Stimulated activated CD8-positive, alpha-beta memory T cell treated with anti-CD3 and anti-CD28 coated beads, Interleukin-2, amount 100 ng/mL, for 1 hour (primary cell): ENCODE measurements around the gene UHMK1.

Experiments used
- DNase-seq, 2 donors: peaks; one replicate each; pipeline ENCODE4 v3.0.0-alpha.2; 2020; ENCODE audit warnings: low read depth in 2 of 2

UHMK1 gene

DNA sequence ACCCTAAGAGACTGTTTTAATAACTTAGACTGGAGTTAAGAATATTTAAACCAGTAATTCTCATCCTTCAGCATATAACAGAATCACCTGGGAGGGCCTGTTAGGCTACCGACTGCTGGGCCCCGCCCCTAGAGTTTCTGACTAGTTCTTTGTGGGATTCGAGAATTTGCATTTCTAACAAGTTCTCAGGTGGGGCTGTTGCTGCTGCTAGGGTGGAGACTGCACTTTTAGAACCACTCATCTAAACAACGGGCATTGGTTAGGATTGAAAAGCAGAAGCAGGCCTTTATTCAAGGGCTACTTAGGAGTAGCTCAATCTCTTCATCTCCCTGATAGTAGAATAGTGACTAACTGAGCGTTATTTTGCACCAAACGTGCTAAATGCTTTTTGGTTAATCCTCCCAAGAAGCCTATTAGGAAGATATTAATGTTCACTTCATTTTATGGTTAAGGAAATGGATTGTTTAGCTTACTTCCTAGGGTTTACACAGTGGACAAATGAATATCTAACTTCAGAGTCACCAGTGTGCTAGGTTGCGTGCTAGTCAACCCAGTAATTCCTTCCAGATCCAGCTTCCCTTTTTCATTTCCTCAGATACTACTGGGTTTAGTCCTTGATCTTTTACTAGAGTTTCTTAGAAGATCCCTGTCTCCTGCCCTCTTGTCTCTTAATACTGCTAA, 32.8 kb downstream of the UHMK1 start:
- DNase-seq = no peak

DNA sequence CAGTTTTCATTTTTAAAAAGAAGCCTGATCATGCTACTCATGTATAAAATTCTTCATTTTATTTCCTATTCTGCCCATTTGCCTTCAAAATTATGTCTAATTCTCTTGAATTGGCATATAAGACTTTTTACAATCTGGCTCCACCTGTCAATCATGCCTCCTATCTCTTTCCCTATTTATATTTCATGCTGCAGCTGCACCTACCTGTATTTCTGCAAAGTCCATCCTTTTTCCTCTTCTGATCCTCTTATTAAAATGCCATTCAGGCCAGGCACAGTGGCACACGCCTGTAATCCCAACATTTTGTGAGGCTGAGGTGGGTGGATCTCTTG, 33.3 kb downstream of the UHMK1 start:
- no peak for DNase-seq

DNA sequence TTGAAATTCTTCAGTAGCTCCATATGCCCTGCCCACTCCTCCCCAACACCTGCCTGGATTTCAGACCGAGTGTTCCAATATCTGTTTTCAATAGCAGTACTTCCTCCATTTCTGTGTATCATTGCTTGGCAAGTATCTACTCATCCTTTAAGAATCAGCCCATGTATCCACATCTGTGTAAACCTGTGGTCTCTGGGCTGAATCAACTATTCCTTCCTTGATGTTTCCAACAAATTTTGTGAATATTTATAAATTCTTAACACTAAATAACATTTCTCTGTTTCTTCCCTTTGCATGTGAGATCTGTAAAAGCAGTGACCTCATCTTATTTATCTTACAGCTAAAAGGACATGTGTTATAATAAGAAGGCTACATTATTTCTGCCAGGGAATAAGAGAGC, 37.9 kb downstream of the UHMK1 start:
- DNase-seq = no peak

DNA sequence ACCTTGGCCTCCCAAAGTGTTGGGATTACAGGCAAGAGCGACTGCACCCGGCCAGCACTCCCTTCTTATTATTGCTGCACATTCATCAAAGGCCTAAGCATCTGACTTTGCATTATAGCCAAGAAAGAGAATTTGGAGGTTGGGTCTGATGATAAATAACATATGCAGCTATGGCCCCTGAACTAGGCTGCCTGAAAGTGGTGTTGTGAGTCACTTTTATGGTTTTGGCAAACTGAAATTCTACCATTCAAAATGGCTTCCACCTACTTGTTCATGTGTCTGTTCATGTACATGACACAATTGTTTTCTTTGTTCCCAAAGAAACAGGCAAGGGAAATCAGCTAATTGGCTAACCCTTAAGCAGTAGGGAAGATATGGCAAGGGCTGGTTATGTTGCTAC, 38.9 kb downstream of the UHMK1 start:
- no peak for DNase-seq

DNA sequence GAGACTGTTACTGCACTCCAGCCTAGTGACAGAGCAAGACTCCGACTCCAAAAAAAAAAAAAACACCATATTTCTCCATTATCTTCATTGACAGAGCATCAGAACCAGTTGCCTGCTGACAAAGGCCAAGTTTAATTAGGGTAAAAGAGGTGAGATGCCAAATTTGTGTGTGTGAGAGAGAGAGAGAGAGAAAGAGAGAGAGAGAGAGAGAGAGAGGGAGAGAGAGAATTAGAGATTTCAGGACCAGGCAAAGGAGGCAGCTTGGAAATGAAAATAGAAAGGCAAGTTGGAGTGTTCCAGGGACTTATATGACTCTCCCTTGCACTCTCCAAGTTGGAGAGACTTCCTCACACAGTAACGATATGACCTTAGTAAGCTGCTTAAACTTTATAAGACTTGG, 39.6 kb downstream of the UHMK1 start:
- no peak for DNase-seq

DNA sequence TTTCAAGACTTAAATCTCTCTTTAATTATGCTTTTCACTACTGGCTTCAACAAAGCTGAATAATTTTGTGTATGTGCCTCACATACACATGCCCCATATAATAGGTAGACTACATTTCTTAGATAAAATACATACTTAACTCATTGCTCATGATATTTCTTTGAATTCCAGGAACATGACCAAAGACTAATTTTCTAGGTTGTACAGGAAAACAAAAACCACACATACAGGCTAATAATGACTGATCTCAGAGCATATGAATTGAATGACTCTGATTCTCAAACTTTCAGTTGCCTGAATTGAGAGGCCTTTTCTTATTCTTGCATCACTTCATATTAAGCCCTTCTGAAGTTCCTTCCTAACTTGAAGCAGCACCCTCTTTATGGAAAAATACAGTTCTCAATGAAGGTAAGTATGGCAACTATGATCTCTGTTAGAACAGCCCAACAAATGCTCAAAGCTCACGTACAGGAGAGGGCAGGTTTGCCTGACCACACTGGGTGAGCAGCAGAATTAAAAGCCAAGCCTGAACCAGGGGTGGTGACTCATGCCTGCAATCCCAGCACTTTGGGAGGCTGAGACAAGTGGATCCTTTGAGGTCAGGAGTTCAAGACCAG, 41.3 kb downstream of the UHMK1 start:
- DNase-seq = no peak

DNA sequence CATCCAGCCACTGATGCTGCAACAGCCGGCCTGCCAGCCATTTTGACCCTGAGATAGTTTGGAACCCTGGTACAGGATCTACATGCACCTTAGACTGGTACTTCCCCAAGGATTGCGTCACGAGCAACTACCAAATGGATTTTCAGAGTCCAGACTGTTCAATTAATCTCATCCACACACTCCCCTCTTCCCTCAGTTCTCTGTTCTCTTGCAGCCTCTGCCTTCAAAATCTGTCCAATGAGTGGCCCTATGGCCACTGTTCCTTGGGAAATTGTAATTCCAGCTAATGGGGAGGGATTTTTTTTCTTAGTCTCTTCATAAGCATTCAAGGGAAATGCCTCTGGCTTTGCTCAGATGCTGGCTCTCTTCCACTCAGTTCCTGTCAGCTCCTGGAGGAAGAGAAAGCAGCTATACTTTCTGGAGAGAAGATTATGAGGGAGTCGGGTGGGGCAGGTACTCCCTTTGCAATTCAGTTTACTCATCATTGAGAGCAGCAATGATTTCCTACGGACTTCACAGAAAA, 44.1 kb downstream of the UHMK1 start:
- no peak for DNase-seq

DNA sequence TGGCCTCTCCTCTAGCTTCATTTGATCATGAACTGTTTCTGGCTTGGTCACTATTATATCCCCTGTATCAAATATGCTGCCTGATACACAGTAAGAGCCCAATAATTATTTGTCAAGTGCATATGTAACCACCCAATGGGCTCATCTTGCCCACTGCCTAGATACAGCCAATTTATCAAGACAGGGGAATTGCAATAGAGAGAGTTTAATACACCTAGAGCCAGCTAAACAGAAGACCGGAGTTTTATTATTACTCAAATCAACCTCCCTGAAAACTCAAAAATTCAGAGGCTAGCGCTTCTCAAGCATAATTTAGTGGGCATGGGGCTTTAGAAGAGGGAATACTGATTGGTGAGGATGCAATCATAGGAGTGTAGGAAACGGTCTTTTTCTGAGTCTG, 45.6 kb downstream of the UHMK1 start:
- DNase-seq = no peak

DNA sequence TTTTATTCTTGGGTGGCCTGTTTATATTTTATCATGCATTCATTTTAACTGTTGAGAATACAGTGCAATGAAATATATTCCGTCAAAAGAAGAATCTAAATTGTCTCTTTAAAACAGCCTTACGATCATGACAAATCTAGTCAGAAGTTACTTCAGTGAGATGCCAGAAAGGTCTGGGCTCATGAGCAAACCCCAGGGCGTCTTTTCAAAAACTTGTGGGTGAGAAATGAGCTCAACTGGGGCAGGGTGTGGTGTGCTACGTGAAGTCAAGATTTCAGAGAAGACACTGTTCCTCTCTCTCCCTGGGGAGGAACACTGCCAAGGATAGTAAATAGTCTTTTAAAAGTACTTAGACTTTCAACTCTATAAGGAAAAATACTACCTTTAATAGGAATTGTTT, 50.6 kb downstream of the UHMK1 start:
- no peak for DNase-seq

DNA sequence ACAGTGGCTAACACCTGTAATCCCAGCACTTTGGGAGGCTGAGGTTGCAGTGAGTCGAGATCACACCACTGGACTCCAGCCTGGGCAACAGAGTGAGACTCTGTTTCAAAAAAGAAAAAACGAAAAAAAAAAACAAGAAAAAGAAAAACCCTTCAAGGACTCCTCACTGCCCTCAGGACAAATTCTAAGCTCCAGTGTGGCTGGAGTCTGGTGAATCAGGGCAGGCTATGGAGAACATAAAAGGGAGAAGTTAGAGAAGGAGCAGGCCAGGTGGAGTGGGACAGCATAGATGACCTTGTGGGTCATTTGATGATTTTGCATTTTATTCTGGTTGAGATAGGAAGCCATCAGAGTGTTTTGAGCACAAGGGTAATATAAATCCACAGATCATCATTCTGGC, 51.4 kb downstream of the UHMK1 start:
- no peak for DNase-seq

DNA sequence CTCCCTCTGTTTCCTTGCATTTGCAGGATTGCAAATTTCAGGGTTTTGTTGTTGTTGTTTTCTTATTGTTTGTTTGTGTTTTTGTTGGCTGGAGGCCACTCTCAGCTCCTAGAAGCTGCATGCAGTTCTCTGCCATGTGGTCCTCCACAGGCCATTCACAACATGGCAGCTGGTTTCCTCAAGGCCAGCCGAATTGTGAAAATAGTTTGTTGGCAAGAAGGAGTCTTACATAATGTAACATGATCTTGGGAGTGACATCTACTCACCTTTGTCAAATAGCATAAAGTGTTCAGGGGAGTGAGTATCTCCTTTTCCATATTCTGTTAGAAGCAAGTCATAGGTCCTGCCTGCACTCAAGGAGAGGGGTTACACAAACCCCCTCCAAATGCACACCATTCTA, 53.3 kb downstream of the UHMK1 start:
- DNase-seq = no peak

DNA sequence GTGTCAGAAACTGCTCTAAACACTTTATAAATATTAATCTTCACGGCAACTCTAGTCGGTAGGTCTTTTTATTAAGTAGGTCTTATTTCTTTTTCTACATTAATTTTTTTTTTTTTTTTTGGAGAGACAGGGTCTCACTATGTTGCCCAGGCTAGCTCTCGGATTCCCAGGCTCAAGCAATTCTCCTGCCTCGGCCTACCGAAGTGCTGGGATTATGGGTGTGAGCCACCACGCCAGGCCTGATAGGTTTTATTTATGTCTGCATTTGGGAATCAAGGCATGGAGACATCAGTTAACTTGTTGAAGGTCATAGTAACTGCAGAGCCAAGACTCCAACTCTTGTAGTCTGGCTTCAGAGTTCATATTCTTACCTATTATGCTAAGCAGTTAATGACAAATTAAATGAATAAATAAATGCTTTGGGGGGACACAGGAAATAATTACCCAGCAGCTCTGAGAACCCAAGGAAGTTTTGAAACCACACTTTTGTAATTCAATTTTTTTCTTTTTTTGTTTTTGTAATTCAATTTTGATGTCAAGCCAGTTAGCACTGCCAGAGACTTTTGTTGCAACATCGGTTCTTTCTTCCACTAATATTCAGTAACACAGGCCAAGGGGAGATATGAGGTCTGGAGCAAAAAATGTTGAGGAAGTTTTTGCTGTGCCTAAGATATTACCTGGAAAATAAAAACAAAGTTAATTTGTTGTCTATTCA, 54.5 kb downstream of the UHMK1 start:
- DNase-seq = no peak

DNA sequence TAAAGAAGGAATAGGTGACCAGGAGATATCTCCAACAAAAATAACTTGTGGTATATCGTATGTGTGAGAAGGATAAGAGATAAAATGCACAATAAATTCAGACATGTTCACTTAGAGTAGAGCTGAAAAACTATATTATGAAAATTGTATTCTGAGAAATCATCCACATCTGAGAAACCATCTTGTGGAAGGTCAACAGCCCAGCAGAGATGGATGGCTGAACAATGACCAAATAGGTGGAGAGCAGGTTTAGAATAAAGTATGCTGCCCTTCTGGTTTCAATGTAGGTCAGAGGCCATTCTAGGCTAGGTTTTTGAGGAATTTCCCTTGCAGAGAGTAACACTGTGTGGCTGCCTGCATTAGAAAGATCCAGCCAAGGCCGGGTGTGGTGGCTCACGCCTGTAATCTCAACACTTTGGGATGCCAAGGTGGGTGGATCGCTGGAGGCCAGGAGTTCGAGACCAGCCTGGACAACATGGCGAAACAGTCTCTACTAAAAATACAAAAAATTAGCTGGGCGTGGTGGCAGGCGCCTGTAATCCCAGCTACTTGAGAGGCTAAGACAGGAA, 55.1 kb downstream of the UHMK1 start:
- DNase-seq = no peak

DNA sequence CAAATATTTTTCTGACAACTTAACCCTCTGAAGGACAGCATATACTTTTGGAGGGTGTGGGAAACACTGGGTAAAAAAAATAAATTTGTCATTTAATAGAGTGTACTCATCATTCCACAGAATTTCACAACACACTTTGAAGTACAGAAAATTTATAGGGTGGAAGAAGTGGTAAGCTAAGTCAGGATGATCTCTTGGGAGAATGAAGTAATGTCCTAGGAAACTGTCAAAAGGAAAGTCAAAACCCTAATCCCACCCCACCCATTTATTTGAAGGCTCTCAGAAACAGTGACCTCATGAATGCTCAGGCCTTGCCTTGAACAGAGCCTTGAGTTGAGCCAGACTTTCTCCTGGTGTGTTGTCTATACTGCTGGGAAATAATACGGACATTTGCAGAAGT, 56.6 kb downstream of the UHMK1 start:
- DNase-seq = no peak

DNA sequence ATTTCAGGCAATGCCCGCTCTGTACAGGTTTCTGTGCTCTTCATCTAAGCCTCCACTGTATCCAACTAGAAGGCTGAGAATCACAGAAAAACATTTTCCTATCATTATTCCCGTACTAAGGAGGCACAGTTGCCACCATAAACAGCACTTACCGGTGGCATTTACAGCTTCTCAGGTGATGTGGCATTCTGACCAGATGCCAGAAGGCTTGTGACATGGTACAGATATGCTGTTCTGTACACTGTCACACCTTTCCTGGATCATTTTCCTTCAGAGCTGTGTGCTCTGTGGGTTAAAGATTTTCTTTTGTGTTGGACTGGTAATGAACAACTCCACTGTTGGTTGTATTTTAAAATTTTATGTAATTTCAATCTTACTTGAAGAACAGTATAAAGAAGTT, 59.9 kb downstream of the UHMK1 start:
- no peak for DNase-seq

DNA sequence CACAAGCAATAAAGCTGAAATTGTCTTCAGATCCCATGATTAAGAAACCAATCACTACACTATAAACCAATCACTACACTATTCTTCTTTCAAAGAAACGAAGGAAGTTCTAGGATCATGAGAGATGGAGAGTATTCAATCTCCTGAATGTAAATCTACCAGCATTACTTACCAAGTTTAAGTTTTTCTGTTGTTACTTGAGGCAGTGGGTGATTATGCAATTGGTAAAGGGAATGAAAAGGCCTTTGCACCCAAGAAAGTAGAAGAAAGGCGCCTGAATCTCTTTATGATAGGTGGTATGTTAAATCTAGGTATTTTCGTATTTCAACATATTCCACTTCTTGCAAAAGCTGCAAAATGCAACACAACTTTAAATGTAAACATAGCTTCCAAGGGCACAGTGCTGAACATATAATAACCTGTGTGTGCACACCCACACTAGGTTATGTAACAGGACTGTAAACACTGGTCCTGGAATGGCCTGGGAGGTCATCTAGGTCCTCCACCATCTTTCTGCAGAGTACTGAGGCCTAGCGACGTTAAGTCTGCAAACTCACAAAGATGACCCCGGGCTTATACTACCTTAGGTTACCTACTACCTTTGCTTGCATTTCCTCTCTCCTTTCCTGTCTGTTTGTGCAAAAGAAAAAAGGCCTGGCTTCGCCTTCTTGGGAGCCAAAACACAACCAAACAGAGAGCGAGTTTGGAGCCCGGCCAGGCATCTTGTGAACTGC, 62.9 kb downstream of the UHMK1 start:
- DNase-seq = no peak

DNA sequence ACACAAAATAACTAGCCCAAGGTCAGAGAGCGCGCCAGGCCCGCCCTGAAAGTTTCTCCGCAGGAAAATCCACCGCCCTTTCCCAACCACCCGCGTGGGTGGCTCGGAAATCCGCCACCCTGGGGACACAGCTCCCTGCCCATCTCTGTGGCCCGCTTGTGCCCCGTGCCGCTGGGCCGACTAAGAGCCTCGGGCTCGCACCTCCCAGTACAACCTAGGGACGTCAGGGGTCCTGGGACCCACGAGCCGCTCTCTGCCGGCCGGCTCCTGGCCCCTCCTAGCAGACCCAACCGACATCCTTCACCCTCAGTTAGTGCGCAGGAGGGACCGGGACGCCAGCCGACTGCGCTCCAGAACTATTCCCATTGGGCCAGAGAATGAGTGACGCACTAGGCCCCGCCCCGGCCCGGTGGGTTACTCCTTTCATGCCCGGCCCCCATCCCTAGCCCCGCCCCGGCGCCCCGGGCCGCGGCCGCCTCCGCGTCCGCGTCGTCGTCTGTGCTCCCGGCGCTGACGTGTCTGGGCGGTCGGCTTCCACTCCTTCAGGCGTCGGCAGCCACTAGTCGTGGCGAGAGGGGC, 63.5 kb downstream of the UHMK1 start:
- peak; percentile 96 to 97 for DNase-seq

DNA sequence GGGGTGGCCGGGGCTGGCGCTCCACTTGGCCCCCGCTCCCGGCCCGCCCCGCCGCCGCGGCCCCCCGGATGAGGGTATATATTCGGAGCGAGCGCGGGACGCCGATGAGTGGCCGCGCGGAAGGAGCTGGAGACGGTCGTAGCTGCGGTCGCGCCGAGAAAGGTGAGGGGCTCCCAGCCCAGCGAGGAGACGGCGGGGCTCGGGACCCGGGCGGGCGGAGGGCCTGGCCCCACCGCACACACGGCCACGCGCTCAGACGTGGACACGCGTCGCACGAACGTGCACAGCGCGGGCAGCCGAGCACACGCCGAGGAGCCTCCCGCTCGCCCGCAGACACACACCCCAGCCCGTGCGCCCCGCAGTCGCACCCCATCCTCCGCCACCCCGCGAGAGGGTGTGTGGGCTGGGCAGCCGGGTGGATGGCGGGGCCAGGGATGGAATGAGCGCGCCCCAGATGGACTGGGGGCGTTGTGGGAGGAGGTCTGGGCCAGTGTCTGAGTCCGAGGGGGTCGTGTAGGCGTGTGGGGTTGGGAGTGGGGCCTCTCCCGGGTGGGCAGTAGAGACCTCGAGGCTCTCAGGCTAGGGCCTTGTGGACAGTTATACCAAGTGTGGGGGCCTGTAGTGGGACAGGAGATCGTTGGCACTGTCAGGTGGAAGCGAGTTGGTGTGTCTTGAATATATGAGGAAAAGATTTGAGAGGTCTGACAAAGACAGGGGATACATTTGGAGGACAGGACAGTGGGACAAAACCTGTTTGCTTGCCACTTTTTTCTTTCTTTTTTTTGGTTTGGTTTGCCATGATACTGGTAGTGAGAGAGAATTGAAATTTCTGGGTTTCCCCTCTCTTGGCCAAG, 64.2 kb downstream of the UHMK1 start, which contains the start of gene UAP1:
UAP1 (plus strand) TSS at position 107 of the 854 bp plus-strand sequence. CDS start 4,347 bp downstream, outside the sequence.
- no peak for DNase-seq

DNA sequence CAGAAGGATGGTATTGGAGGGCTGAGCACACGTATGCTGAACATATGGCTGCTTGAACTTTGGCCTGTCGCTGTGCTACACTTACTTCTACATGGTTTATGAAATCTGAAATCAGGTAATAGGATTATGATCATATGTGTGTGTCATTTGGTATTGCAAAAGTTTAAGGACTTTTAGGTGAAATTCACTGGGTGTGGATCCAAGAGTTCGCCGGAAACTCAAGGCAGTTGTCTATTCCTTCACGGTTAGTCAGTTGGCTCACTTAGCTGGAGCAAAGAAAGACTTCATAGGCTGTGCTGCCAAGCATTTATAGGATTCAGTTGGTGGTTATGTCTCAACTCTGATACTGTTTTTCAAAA, 64.8 kb downstream of the UHMK1 start:
- no peak for DNase-seq

DNA sequence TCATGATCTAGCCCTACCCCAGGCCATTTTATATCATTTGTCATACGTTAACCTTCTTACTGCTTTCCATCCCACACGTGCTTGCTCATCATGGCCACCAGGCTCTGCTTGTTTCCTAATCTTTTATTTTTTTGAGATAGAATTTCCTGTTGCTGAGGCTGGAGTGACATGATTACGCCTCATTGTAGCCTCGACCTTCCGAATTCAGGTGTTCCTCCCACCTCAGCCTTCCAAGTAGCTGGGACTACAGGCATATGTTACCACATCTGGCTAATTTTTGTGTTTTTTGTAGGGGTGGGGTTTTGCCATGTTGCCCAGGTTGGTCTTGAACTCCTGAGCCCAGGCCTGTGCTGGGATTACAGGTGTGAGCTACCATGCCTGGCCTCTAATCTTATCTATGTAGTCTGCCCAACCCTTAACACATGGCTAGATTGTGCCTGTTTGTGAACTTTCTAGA, 67.2 kb downstream of the UHMK1 start:
- no peak for DNase-seq

DNA sequence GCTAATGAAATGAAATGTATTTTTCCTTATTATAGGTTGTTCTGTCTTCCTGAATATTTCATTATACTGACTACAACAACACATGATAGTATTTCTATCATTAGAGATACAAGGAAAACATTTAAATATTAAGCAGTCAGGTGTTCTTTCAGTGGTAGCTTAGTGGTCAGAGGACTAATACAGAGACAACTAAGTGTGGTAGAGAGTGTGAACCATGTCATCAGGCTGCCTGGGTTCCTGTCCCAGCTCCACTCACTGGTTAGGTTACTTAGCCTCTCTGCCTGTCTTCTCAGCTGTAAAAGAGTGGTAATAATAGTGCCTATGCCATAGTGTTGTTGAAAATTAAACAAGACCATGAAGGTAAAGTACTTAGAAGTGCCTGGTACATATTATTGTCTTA, 67.8 kb downstream of the UHMK1 start:
- no peak for DNase-seq
